Peyer's patch (tissue), 4 donors: ENCODE measurements around the gene ZFP92. TPM values are rescaled to one million over a fixed set of nuclear protein-coding genes. Genes with fewer than 3 reads are reported as not detected.
"Not testable (repeated sequence)": the region's sequence is repeated elsewhere in the genome, so short reads cannot be mapped to it uniquely, and the experiment has no call there.

Experiments used
- DNase-seq, 3 donors: peaks; one replicate each; pipeline ENCODE4 v3.0.0-alpha.2; 2017 to 2019
- H3K27ac ChIP-seq, 4 donors: fragments of 200-600 bp; sonication (generic); one replicate each; pipeline ENCODE4 v1.5.1; 2016 to 2019
- H3K27me3 ChIP-seq, 2 donors: fragments of 200-600 bp; sonication (generic); one replicate each; pipeline ENCODE4 v1.5.1; 2019
- H3K36me3 ChIP-seq, 3 donors: fragments of 200-600 bp; sonication (generic); one replicate each; pipeline ENCODE4 v1.5.1; 2016 to 2019
- H3K4me1 ChIP-seq, 4 donors: fragments of 200-600 bp; sonication (generic); one replicate each; pipeline ENCODE4 v1.5.1; 2016 to 2019
- H3K4me3 ChIP-seq, 4 donors: fragments of 200-600 bp; sonication (generic); 1 replicate in 3 of 4; 2 replicates in 1 of 4; pipeline ENCODE4 v1.5.1; 2016 to 2019; ENCODE audit warnings: mild to moderate bottlenecking in 1 of 4
- H3K9me3 ChIP-seq, 4 donors: fragments of 200-600 bp; sonication (generic); one replicate each; pipeline ENCODE4 v1.5.1; 2016 to 2019; ENCODE audit warnings: mild to moderate bottlenecking in 1 of 4
- CTCF ChIP-seq, 6 experiments: fragments of 450-650 bp in 4 of 6; fragments of 200-600 bp in 2 of 6; sonication (generic) in 1 of 6; IDR thresholded peaks; one replicate each; pipeline ENCODE4 v1.5.1; 2017 to 2019; ENCODE audit warnings: antibody characterized with exemption in 6 of 6, mild to moderate bottlenecking in 3 of 6, moderate library complexity in 1 of 6
- POLR2A ChIP-seq, 2 donors: fragments of 450-650 bp; IDR thresholded peaks; one replicate each; pipeline ENCODE4 v1.5.1; 2017; ENCODE audit warnings: antibody characterized with exemption in 2 of 2, mild to moderate bottlenecking in 2 of 2, moderate library complexity in 2 of 2
- total RNA-seq, 4 donors: library from RNA; depleted of rRNA; stranded (reverse); fragments of >200 nt; gene quantifications; one replicate each; pipeline ENCODE4 v1.1.0, GENCODE V29; 2016

ZFP92 gene
- total RNA-seq, 4 donors from 2014 or later, result 0.19 to 2.3 (median 0.81) TPM

GRCh38 chrX:153387987-153388721 is 23.1 kb upstream of the ZFP92 start:
- Histone ChIP-seq H3K4me1 (no peaks in the 10 kb centered on the region), H3K9me3 (no peaks in the 10 kb centered on the region), H3K4me3 (no peak overlapping the region), H3K27me3 (no peaks in the 10 kb centered on the region), H3K27ac (no peak overlapping the region), H3K36me3 (no peaks in the 10 kb centered on the region)
- TF ChIP-seq CTCF (IDR thresholded peaks at IDR 0.05) (no peak), POLR2A (IDR thresholded peaks at IDR 0.05) (no peak)
- peak in 1 of 3 donors; percentile 12 for DNase-seq

GRCh38 chrX:153388722-153389459 is 22.4 kb upstream of the ZFP92 start:
- Histone ChIP-seq H3K27ac (no peak overlapping the region), H3K4me1 (no peaks in the 10 kb centered on the region), H3K9me3 (no peaks in the 10 kb centered on the region), H3K36me3 (no peaks in the 10 kb centered on the region), H3K27me3 (no peaks in the 10 kb centered on the region), H3K4me3 (no peak overlapping the region)
- TF ChIP-seq CTCF (IDR thresholded peaks at IDR 0.05), result no peak
- TF ChIP-seq POLR2A (IDR thresholded peaks at IDR 0.05), result no peak
- peak in 1 of 3 donors; percentile 6 for DNase-seq

GRCh38 chrX:153389460-153389768 is 21.9 kb upstream of the ZFP92 start:
- H3K27ac ChIP-seq, H3K27me3 ChIP-seq, H3K36me3 ChIP-seq, DNase-seq, H3K9me3 ChIP-seq, H3K4me3 ChIP-seq, H3K4me1 ChIP-seq: not testable (repeated sequence)

GRCh38 chrX:153392642-153393321 is 18.5 kb upstream of the ZFP92 start:
- Histone ChIP-seq H3K27me3 (no peaks in the 10 kb centered on the region), H3K4me3 (no peak overlapping the region), H3K9me3 (no peaks in the 10 kb centered on the region), H3K27ac (no peak overlapping the region), H3K4me1 (no peaks in the 10 kb centered on the region), H3K36me3 (no peaks in the 10 kb centered on the region)
- no peak for TF ChIP-seq POLR2A (IDR thresholded peaks at IDR 0.05)
- no peak for TF ChIP-seq CTCF (IDR thresholded peaks at IDR 0.05)
- peak in 1 of 3 donors; percentile 36 for DNase-seq

GRCh38 chrX:153394612-153395011 is 16.7 kb upstream of the ZFP92 start:
- Histone ChIP-seq H3K4me3 (no peak overlapping the region), H3K27me3 (no peaks in the 10 kb centered on the region), H3K36me3 (no peaks in the 10 kb centered on the region), H3K9me3 (no peaks in the 10 kb centered on the region), H3K27ac (no peak overlapping the region), H3K4me1 (no peaks in the 10 kb centered on the region)
- no peak for DNase-seq
- TF ChIP-seq POLR2A (IDR thresholded peaks at IDR 0.05), result no peak
- TF ChIP-seq CTCF (IDR thresholded peaks at IDR 0.05), result no peak
